ENCODE measurements around the gene TTC23.

DNA sequence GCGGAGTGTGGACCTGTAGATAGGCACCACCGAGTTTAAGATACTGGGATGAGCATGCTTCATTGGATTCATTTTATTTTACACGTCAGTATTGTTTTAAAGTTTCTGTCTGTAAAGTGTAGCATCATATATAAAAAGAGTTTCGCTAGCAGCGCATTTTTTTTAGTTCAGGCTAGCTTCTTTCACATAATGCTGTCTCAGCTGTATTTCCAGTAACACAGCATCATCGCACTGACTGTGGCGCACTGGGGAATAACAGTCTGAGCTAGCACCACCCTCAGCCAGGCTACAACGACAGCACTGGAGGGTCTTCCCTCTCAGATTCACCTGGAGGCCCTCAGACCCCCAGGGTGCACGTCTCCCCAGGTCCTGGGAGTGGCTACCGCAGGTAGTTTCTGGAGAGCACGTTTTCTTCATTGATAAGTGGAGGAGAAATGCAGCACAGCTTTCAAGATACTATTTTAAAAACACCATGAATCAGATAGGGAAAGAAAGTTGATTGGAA, 115.0 kb downstream of the TTC23 start:
- TF ChIP-seq, protein P1, sequence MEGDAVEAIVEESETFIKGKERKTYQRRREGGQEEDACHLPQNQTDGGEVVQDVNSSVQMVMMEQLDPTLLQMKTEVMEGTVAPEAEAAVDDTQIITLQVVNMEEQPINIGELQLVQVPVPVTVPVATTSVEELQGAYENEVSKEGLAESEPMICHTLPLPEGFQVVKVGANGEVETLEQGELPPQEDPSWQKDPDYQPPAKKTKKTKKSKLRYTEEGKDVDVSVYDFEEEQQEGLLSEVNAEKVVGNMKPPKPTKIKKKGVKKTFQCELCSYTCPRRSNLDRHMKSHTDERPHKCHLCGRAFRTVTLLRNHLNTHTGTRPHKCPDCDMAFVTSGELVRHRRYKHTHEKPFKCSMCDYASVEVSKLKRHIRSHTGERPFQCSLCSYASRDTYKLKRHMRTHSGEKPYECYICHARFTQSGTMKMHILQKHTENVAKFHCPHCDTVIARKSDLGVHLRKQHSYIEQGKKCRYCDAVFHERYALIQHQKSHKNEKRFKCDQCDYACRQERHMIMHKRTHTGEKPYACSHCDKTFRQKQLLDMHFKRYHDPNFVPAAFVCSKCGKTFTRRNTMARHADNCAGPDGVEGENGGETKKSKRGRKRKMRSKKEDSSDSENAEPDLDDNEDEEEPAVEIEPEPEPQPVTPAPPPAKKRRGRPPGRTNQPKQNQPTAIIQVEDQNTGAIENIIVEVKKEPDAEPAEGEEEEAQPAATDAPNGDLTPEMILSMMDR (conservative IDR thresholded peaks at IDR 0.05; ENCODE audit: low read length), result no peak
- no peak for TF ChIP-seq EZH2phosphoT487 (IDR thresholded peaks at IDR 0.05; ENCODE audit: borderline replicate concordance, low read depth, low read length)
